DND-41 (cell line): ENCODE results near the gene CRACR2B.

ENCODE experiments used
- EZH2 ChIP-seq: IDR thresholded peaks from 3 replicates; pipeline ENCODE4 v1.6.1; 2012; ENCODE audit warnings: borderline replicate concordance, low read depth, mild to moderate bottlenecking, moderate library complexity, low read length, inconsistent platforms; ENCODE audit not compliant: severe bottlenecking
- TF ChIP-seq, protein P1 (sequence below): IDR thresholded peaks from 2 replicates; pipeline ENCODE4 v1.5.1; 2012; ENCODE audit warnings: borderline replicate concordance, low read length, moderate library complexity, mild to moderate bottlenecking; ENCODE audit not compliant: poor library complexity, severe bottlenecking; ENCODE audit errors: extremely low read depth

DNA sequence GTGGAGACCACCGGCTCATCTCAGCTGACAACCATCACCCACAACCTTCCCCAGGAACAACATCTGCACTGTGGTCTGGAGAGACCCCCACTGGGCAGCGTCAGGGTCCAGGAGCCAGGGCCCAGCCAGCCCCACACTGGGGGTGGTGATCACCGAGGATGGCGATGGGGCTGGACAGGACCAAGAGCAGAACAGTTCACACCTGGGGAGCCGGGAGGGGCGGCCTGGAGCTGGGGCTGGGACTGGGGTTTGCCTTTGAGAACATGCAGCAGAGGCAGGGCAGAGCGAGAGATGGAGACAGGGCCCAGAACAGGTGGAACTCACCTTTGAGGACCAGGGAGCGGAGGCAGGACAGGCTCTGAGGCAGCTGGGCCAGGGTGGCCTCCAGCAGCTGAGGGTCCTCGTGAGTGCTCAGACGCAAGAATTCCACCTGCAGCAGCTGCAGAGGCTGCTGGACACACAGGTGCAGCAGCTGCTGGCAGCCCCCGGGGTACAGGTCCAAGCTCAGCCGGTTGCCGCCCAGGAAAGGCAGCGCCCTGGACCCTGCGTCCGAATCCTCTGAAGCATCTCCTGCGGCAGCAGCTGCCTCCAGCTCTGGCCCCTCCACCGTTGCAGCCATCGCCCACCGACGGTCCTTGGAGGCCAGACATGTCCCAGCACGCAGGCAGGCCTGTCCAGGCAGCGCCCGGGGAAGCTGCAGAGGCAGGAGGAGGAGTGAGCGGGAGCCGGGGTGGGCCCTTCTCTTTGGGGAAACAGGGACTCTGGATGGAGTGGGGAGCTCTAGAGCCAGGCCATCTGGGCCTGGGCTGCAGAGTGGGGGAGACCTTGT lies 23.7 kb upstream of the CRACR2B start:
- TF ChIP-seq, protein P1, sequence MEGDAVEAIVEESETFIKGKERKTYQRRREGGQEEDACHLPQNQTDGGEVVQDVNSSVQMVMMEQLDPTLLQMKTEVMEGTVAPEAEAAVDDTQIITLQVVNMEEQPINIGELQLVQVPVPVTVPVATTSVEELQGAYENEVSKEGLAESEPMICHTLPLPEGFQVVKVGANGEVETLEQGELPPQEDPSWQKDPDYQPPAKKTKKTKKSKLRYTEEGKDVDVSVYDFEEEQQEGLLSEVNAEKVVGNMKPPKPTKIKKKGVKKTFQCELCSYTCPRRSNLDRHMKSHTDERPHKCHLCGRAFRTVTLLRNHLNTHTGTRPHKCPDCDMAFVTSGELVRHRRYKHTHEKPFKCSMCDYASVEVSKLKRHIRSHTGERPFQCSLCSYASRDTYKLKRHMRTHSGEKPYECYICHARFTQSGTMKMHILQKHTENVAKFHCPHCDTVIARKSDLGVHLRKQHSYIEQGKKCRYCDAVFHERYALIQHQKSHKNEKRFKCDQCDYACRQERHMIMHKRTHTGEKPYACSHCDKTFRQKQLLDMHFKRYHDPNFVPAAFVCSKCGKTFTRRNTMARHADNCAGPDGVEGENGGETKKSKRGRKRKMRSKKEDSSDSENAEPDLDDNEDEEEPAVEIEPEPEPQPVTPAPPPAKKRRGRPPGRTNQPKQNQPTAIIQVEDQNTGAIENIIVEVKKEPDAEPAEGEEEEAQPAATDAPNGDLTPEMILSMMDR = no peak
- TF ChIP-seq EZH2 = no peak
